Activated naive CD8-positive, alpha-beta T cell (primary cell): Measurements from ENCODE around the gene TFF3.

Experiments
- H3K27ac Mint-ChIP-seq: one replicate; pipeline ENCODE4 v1.8.0; 2021; ENCODE audit warnings: mixed read lengths
- H3K27me3 Mint-ChIP-seq: one replicate; pipeline ENCODE4 v1.8.0; 2021; ENCODE audit warnings: mixed read lengths
- H3K36me3 Mint-ChIP-seq: one replicate; pipeline ENCODE4 v1.8.0; 2021; ENCODE audit warnings: mixed read lengths
- H3K4me1 Mint-ChIP-seq: one replicate; pipeline ENCODE4 v1.8.0; 2021; ENCODE audit warnings: low read depth, mixed read lengths
- H3K4me3 Mint-ChIP-seq: one replicate; pipeline ENCODE4 v1.8.0; 2021; ENCODE audit warnings: mild to moderate bottlenecking, mixed read lengths
- H3K9me3 Mint-ChIP-seq: one replicate; pipeline ENCODE4 v1.8.0; 2021; ENCODE audit warnings: low read depth, mixed read lengths

TFF3 gene

DNA sequence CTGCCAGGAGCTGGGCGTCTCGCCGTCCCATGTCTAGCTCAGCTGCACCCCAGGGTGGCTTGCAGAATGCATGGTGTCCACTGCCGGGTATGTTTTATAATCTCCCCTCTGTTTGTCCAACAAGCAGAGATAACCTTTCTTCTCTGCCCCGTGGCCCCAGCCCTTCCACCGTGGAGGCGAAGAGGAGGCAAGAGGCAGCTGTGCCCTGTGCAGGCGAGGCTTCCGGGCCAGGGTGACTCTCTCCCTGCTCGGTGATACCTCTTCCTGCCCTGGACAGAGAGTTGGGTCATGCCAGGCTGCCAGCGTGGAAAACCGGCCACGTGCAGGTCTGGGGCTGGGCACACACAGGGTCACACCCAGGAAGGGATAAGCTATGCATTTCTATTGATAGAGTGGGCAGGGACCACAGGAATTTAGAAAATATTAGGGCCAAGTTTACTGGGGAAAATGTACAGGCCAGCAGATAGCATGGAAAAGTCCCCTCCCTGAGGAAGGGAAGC is 35.8 kb upstream of the TFF3 start, which contains the start of gene TFF2:
Gene TFF2 (minus strand): TSS at position 68 of the 500 bp plus-strand sequence. CDS start 37 bp downstream, at position 31.
- Mint-ChIP-seq H3K27ac (no peak within 1 kb of the TSS), H3K9me3 (peaks cover 8% of the 10 kb centered on the region), H3K4me1 (no peaks in the 10 kb centered on the region), H3K27me3 (no peaks in the 10 kb centered on the region), H3K4me3 (no peak within 1 kb of the TSS), H3K36me3 (peaks cover 3% of the 10 kb centered on the region)

DNA sequence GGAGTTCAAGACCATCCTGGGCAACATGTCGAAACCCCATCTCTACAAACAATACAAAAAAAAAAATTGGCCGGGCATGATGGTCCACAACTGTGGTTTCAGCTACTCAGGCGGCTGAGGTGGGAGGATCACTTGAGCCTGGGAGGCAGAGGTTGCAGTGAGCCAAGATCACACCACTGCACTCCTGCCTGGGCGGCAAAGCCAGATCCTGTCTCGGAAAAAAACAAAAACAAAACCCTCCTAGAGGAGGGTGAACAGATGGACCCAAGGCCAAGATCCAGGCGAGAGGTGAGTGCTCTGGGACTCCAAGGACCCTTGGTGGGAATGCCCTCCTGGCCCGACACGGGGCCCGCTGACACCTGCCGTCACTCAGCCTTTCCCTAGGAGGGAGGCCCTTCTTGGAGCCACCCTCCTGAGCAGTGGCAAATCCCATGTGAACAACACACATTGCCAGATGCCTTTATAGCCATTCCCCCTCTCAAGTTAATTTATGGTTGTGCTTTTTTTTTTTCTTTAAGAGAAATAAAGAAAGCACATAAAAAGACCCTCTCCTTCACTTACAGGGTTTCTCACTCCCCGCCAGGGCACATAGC is 35.2 kb upstream of the TFF3 start:
- Mint-ChIP-seq H3K4me1 (no peaks in the 10 kb centered on the region), H3K36me3 (peaks cover 3% of the 10 kb centered on the region), H3K4me3 (no peak overlapping the region), H3K27ac (no peak overlapping the region), H3K9me3 (peaks cover 8% of the 10 kb centered on the region), H3K27me3 (no peaks in the 10 kb centered on the region)

DNA sequence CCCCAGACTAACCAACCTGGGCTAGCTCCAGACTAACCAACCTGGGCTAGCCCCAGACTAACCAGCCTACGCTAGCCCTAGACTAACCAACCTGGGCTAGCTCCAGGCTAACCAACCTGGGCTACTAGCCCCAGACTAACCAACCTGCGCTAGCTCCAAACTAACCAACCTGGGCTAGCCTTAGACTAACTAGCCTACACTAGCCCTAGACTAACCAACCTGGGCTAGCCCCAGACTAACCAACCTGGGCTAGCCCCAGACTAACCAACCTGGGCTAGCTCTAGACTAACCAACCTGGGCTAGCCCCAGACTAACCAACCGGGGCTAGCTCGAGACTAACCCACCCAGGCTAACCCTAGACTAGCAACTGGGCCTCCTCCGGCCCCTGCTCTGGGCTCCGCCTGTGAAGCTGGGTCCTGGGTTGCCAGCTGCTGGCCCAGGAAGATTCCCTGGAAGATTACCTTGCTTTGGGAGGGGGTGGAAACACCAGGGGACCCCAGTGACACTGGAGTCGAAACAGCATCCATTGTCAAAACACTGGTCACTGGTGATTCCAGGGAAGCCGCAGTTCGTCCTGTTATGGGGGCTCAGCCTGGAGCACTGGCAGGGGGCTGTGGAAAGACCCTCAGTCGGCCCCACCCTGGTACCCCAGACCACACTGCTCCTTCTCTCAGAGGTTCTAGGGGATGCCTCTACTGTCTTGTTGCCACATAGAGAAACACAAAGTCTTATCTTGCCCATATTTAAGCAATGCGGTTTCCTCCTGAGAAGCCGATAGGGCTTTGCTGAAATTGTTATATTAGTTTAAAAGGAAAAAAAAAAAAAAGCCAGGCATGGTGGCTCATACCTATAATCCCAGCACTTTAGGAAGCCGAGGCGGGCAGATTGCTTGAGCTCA is 34.5 kb upstream of the TFF3 start:
- Mint-ChIP-seq H3K4me3 (no peak overlapping the region), H3K27ac (no peak overlapping the region), H3K9me3 (peaks cover 4% of the 10 kb centered on the region), H3K36me3 (no peaks in the 10 kb centered on the region), H3K27me3 (no peaks in the 10 kb centered on the region), H3K4me1 (no peaks in the 10 kb centered on the region)

DNA sequence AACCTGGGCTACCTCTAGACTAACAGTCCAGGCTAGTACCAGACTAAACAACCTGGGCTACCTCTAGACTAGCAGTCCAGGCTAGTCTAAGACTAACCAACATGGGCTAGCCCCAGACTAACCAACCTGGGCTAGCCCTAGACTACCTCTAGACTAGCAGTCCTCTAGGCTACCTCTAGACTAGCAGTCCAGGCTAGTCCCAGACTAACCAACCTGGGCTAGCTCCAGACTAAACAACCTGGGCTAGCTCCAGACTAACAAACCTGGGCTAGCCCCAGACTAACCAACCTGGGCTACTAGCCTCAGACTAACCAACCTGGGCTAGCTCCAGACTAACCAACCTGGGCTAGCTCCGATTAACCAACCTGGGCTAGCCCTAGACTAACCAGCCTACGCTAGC is 33.6 kb upstream of the TFF3 start:
- H3K27me3 Mint-ChIP-seq = no peaks in the 10 kb centered on the region
- no peaks in the 10 kb centered on the region for H3K9me3 Mint-ChIP-seq
- H3K4me1 Mint-ChIP-seq = no peaks in the 10 kb centered on the region

DNA sequence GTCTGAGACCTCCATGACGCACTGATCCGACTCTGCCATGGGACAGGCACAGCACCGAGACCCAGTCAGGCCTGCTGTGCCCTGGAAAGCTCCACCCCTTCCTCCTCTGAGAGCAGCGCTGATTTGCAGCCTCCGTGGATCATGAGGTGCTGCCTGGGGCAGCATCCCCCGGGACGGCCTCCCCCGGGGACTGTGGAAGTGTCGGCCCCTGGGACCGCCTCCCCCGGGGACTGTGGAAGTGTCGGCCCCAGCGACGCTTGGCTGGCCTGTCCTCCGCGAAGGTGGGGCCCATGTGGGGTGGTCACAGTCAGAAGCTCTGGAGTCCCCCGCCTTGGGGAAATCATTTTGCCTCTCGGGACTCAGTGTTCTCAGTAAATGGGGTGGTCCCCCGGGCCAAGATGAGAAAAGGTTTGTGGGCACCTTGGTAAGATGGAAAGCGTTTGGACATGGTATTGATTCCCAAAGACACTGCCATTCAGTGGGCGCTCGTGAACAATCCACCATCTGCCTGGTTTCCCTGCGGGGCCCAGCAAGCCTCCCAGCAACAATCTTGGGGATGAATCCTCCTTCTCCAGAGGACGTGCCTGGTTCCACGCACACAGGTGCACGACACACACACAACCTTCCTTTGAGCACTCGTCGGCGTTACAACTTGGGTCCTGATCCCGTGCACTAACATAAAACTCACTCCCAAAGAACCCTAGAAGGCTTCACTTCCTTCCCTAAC is 32.6 kb upstream of the TFF3 start:
- Mint-ChIP-seq H3K9me3 (no peaks in the 10 kb centered on the region), H3K36me3 (no peaks in the 10 kb centered on the region), H3K4me1 (no peaks in the 10 kb centered on the region), H3K27me3 (no peaks in the 10 kb centered on the region), H3K27ac (no peak overlapping the region), H3K4me3 (no peak overlapping the region)

More for the DNA sequence above, 33.6 kb upstream of the TFF3 start:
- H3K4me3 Mint-ChIP-seq = no peak overlapping the region
- H3K36me3 Mint-ChIP-seq = no peaks in the 10 kb centered on the region
- H3K27ac Mint-ChIP-seq = no peak overlapping the region

DNA sequence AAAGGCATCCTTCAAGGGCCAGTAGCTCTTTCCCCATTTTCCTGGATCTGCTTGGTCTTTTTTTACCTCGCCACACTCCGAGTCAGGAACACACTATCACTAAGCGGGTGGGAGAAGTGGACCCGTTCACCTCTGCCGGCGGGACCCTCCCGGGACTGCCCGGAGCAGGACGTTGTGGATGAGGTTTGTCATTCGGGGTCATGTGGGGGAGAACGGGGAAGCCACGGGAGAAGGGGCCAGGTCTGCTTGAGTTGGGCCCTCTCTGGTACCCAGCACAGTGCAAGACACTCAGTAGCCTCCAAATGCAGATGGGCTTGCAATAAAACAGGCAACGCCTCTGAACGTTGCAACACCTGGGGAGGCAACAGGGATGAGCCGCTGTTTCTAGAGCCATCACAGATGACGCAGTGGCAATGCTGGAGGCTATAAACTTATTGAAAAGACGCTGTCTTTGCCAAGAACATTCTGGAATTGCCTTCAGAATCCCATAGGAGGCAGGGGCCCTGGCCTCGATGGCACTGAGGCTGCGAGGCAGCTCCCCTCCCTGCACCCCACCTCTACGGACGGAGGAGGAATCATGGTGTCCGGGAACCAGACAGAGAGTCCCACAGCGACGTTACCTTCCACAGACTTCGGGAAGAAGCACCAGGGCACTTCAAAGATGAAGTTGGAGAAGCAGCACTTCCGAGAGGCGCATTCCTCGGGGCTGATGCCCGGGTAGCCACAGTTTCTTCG is 31.8 kb upstream of the TFF3 start:
- H3K36me3 Mint-ChIP-seq = no peaks in the 10 kb centered on the region
- no peak overlapping the region for H3K4me3 Mint-ChIP-seq
- H3K4me1 Mint-ChIP-seq = no peaks in the 10 kb centered on the region
- no peaks in the 10 kb centered on the region for H3K27me3 Mint-ChIP-seq
- no peak overlapping the region for H3K27ac Mint-ChIP-seq
- H3K9me3 Mint-ChIP-seq = no peaks in the 10 kb centered on the region

DNA sequence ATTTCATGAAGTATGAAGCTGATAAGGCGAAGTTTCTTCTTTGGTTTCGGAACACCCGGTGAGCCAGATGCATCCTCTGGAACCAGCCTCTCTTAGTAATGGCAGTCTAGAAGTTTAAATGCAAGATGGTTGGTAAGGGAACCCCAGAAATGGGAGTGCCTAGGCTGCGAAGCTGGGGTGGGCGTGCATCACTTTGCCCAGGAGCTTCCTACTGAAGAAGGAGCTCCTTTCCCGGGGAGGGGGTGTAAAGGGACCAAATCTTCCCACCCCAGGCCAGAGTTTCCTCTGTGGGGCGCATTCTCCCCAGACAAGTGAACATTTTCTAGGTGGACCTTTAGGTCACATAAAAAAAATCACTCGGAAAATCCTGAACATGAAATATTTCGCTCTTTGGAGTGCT is 31.2 kb upstream of the TFF3 start:
- no peaks in the 10 kb centered on the region for H3K36me3 Mint-ChIP-seq
- no peak overlapping the region for H3K27ac Mint-ChIP-seq
- no peaks in the 10 kb centered on the region for H3K9me3 Mint-ChIP-seq
- no peak overlapping the region for H3K4me3 Mint-ChIP-seq
- no peaks in the 10 kb centered on the region for H3K27me3 Mint-ChIP-seq
- H3K4me1 Mint-ChIP-seq = no peaks in the 10 kb centered on the region

DNA sequence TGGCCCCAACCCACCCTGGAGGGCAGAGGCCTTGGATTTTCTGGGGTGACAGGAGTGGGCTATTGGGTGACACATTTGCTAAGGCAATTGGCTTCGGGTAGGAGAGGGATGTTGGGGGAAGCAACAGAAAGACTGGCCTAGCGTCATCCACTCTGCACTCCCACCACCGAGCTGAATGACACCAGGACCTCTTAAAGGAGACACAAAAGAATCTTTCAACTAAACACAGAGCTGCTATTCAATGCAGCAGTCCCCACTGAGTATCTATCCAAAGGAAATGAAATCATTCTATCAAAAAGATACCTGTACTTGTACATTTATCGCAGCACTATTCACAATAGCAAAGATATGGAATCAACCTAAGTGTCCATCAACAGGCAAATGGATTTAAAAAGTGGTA is 29.4 kb upstream of the TFF3 start:
- no peaks in the 10 kb centered on the region for H3K27me3 Mint-ChIP-seq
- H3K4me3 Mint-ChIP-seq = no peak overlapping the region
- H3K9me3 Mint-ChIP-seq = no peaks in the 10 kb centered on the region
- H3K36me3 Mint-ChIP-seq = no peaks in the 10 kb centered on the region
- H3K27ac Mint-ChIP-seq = no peak overlapping the region
- no peaks in the 10 kb centered on the region for H3K4me1 Mint-ChIP-seq

DNA sequence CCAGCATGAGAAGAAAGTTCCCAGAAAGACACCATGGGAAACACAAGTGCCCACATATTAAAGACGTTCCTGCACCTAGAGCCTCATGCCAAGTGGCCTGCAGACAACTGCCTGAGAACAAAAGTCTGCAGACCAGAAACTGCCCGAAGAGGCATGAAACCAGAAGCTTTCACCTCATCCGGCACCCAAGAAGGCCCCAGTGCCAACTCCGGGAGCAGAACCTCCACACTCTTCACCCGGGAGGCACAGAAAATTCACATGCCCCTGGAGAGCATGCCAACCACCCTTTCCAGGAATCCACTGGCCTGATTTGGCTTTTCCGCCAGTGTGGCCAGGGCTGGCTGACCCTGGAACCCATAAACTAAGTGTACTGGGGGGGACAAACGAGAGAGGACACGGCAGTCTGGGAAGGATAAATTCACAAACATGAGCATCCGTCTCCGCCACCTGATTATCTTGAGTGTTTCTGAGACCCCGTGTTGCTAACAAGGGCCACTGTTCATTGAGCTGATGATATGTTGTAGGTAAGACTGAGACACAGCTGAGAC is 28.8 kb upstream of the TFF3 start:
- no peak overlapping the region for H3K4me3 Mint-ChIP-seq
- H3K4me1 Mint-ChIP-seq = no peaks in the 10 kb centered on the region
- no peaks in the 10 kb centered on the region for H3K36me3 Mint-ChIP-seq
- H3K27ac Mint-ChIP-seq = no peak overlapping the region
- no peaks in the 10 kb centered on the region for H3K27me3 Mint-ChIP-seq
- no peaks in the 10 kb centered on the region for H3K9me3 Mint-ChIP-seq

DNA sequence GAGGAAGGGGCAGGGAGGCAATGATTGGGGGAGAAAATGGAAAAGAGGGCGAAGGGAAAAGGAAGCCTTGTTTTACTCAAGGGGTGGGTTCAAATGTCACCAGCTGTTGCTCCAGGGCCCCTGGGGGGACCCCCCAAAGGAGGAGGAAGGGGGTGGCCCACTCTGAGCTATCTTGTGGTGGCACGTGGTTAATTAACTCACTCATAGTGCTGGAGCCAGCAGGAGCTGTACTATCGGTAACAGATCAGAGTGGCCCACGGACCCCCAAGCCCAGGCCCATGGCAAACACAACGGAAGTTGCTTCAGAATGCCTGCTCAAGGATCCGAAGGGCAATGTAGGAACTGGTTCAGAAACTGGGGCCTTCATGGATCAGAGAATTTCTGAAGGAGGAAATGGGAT is 28.3 kb upstream of the TFF3 start:
- Mint-ChIP-seq H3K27me3 (no peaks in the 10 kb centered on the region), H3K27ac (no peak overlapping the region), H3K36me3 (no peaks in the 10 kb centered on the region), H3K4me1 (no peaks in the 10 kb centered on the region), H3K9me3 (no peaks in the 10 kb centered on the region), H3K4me3 (no peak overlapping the region)

DNA sequence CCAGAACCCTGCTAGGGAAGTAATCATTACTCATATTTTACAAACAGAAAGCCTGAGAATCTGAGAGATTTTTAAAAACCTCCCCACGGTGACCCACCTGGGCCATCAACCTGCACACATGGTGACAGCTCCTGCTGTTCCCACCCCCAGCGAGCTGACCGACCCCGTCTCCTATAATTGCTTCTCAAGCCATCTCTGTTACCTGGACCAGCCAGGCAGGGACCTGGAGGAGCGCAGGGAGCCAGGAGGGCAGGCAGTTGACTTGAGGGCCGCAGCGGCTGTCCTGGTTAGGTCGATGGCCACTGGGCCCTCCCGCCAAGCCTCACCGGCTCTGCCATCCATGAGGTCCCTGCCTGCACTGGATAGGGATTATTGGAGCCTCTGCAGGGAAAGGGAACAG is 27.9 kb upstream of the TFF3 start:
- Mint-ChIP-seq H3K27me3 (no peaks in the 10 kb centered on the region), H3K4me1 (peaks cover under 1% of the 10 kb centered on the region), H3K4me3 (no peak overlapping the region), H3K9me3 (no peaks in the 10 kb centered on the region), H3K27ac (no peak overlapping the region), H3K36me3 (no peaks in the 10 kb centered on the region)

DNA sequence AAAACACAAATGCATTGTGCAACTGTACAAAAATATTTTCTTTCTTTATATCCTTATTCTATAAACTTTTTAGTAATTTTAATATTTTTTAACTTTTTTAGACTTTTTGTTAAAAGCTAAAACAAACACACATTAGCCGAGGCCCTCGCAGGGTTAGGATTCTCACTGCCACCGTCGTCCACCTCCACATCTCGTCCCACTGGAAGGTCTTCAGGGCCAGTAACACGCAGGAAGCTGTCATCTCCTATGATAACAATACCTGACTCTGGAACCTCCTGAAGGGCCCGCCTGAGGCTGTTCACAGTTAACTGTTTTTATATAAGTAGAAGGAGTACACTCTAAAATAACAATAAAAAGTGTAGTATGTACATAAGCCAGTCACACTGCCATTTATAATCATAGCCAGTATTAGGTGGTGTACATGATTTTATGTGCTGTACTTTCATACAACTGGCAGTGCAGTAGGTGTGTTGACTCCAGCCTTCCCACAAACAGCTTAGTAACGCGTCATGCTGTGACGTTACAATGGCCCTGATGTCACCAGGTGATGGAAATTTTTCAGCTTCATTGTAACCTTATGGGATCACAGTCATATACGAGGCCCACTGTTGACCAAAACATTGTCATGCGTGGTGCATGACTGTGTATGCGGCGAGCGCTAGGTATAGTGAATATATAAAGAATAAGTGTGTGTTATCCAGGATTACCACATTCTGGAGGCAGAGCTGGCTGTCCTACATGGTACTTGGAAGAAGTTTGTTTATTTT is 26.8 kb upstream of the TFF3 start:
- no peaks in the 10 kb centered on the region for H3K36me3 Mint-ChIP-seq

DNA sequence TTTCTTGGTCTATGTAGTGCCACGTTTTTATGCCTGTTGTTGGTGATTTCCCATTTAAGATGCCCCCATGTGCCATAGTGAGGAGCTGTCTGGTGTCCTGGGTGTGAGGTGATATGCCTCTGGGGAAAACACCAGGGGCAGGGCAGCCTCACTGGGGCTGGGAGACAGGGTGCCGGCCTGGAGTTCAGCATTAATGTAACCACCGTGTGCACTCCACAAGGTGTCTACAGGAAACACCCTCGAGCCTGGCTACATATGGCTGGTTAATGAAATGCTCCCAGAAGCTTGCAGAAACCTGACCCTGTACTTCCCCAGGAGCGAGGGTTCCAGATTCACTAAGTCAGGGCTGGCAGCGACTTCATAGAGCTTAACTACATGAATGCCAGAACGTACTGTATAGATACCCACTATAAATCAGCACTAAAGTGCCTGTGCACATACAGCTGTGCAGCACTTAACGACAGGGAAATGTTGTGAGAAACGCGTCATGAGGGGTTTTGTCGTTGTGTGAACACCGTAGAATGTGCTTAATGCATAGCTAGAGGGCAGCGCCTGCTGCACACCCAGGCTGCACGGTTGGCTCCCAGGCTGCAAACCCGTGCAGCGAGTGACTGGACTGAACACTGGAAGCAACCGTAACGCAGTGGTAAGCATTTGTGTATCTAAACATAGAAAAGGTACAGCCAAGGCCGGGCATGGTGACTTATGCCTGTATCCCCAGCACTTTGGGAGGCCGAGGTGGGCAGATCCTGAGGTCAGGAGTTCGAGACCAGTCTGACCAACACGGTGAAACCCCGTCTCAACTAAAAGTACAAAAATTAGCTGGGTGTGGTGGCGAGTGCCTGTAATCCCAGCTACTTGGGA is 25.2 kb upstream of the TFF3 start:
- no peak overlapping the region for H3K27ac Mint-ChIP-seq
- H3K9me3 Mint-ChIP-seq = no peaks in the 10 kb centered on the region
- H3K4me3 Mint-ChIP-seq = no peak overlapping the region
- H3K4me1 Mint-ChIP-seq = peaks cover 6% of the 10 kb centered on the region
- no peaks in the 10 kb centered on the region for H3K27me3 Mint-ChIP-seq
- no peaks in the 10 kb centered on the region for H3K36me3 Mint-ChIP-seq

More for the DNA sequence above, 26.8 kb upstream of the TFF3 start:
- H3K4me1 Mint-ChIP-seq = peaks cover 6% of the 10 kb centered on the region
- no peak overlapping the region for H3K27ac Mint-ChIP-seq
- H3K9me3 Mint-ChIP-seq = no peaks in the 10 kb centered on the region
- H3K27me3 Mint-ChIP-seq = no peaks in the 10 kb centered on the region
- no peak overlapping the region for H3K4me3 Mint-ChIP-seq
